Hepatocyte (in vitro differentiated cells): ENCODE data around the gene GRID1. TPM values are rescaled to one million over a fixed set of nuclear protein-coding genes. Genes with fewer than 3 reads are reported as not detected.
A peak's percentile ranks its signal among the peaks of the same experiment; 100 is the strongest.

Experiments used
- DNase-seq: peaks from one replicate; pipeline ENCODE4 v3.0.0-alpha.2; 2016; ENCODE audit warnings: low spot score
- H2AFZ ChIP-seq: fragments of 200-600 bp; sonication (generic); 2 replicates; pipeline ENCODE4 v1.6.0; 2016; ENCODE audit warnings: antibody characterized with exemption, mild to moderate bottlenecking
- H3K27ac ChIP-seq: fragments of 200-600 bp; sonication (generic); 2 replicates; pipeline ENCODE4 v1.5.1; 2016; ENCODE audit warnings: mild to moderate bottlenecking
- H3K27me3 ChIP-seq: fragments of 200-600 bp; sonication (generic); 2 replicates; pipeline ENCODE4 v1.6.1; 2016
- H3K36me3 ChIP-seq: fragments of 200-600 bp; sonication (generic); replicated peaks from 2 replicates; pipeline ENCODE4 v1.5.1; 2016; ENCODE audit warnings: low read depth; ENCODE audit not compliant: insufficient read depth
- H3K4me1 ChIP-seq: fragments of 200-600 bp; sonication (generic); 2 replicates; pipeline ENCODE4 v1.5.1; 2016; ENCODE audit warnings: mild to moderate bottlenecking, moderate library complexity; ENCODE audit not compliant: insufficient read depth
- H3K4me2 ChIP-seq: fragments of 200-600 bp; sonication (generic); 2 replicates; pipeline ENCODE4 v1.6.0; 2016
- H3K4me3 ChIP-seq: fragments of 200-600 bp; sonication (generic); 2 replicates; pipeline ENCODE4 v1.5.1; 2016; ENCODE audit warnings: mild to moderate bottlenecking
- H3K79me2 ChIP-seq: fragments of 200-600 bp; sonication (generic); 2 replicates; pipeline ENCODE4 v1.6.0; 2017; ENCODE audit warnings: mild to moderate bottlenecking
- H3K9me2 ChIP-seq: fragments of 200-600 bp; sonication (generic); replicated peaks from 2 replicates; pipeline ENCODE4 v1.6.0; 2017; ENCODE audit warnings: mild to moderate bottlenecking; ENCODE audit not compliant: insufficient read depth
- H3K9me3 ChIP-seq: fragments of 200-600 bp; sonication (generic); 2 replicates; pipeline ENCODE4 v1.5.1; 2016; ENCODE audit warnings: low read depth, mild to moderate bottlenecking
- H4K20me1 ChIP-seq: fragments of 200-600 bp; sonication (generic); 2 replicates; pipeline ENCODE4 v1.6.0; 2016; ENCODE audit warnings: mild to moderate bottlenecking; ENCODE audit not compliant: insufficient read depth, poor library complexity, severe bottlenecking
- CTCF ChIP-seq: fragments of 200-600 bp; sonication (generic); IDR thresholded peaks from 2 replicates; pipeline ENCODE4 v1.5.1; 2016; ENCODE audit warnings: antibody characterized with exemption, mild to moderate bottlenecking; ENCODE audit not compliant: poor library complexity
- EZH2 ChIP-seq: fragments of 200-600 bp; sonication (generic); IDR thresholded peaks from 2 replicates; pipeline ENCODE4 v1.6.1; 2016; ENCODE audit warnings: antibody characterized with exemption, mild to moderate bottlenecking, borderline replicate concordance
- EZH2phosphoT487 ChIP-seq: fragments of 200-600 bp; sonication (generic); IDR thresholded peaks from one replicate; pipeline ENCODE4 v1.6.1; 2018; ENCODE audit warnings: antibody characterized with exemption, mild to moderate bottlenecking, low read depth, moderate library complexity; ENCODE audit not compliant: unreplicated experiment, severe bottlenecking
- WGBS: methylation state at CpG from one replicate; pipeline ENCODE4 v1.1.6; 2016; ENCODE audit warnings: low lambda C conversion rate; ENCODE audit errors: missing lambda C conversion rate; 5-methylcytosine and 5-hydroxymethylcytosine counted together
- polyA plus RNA-seq: library from polyadenylated mRNA; unstranded; fragments of >200 nt; fragmentation: Nextera tagmentation; extraction: Ambion mirVana; gene quantifications from 2 replicates; pipeline ENCODE4 v1.2.1, GENCODE V29; 2016
- total RNA-seq: library from RNA; depleted of rRNA; stranded (reverse); fragments of >200 nt; gene quantifications from 2 replicates; pipeline ENCODE4 v1.2.3, GENCODE V29; 2014

The GRID1 gene
- total and polyA plus RNA-seq, 2 experiments from 2014 or later, result 0.07 to 0.37 TPM

GRCh38 chr10:86402283-86402941 is 35.8 kb upstream of the GRID1 start:
- Histone ChIP-seq H2AFZ (no peak overlapping the region), H3K36me3 (no peaks in the 10 kb centered on the region), H3K79me2 (no peaks in the 10 kb centered on the region), H3K9me2 (no peaks in the 10 kb centered on the region), H3K4me2 (peak overlapping the region; percentile 95), H3K4me3 (no peak overlapping the region), H4K20me1 (no peaks in the 10 kb centered on the region), H3K27me3 (peaks cover 26% of the 10 kb centered on the region), H3K4me1 (peaks cover 18% of the 10 kb centered on the region), H3K9me3 (no peaks in the 10 kb centered on the region), H3K27ac (no peak overlapping the region)
- no peak for DNase-seq
- 22% methylated on average over 18 of the region's 18 CpGs for WGBS
- TF ChIP-seq EZH2phosphoT487, result no peak
- TF ChIP-seq CTCF, result no peak
- no peak for TF ChIP-seq EZH2

GRCh38 chr10:86401588-86402282 is 35.1 kb upstream of the GRID1 start:
- Histone ChIP-seq H2AFZ (peak overlapping the region; percentile 74), H3K4me3 (peak overlapping the region; percentile 54), H3K27me3 (peaks cover 33% of the 10 kb centered on the region), H4K20me1 (no peaks in the 10 kb centered on the region), H3K9me3 (no peaks in the 10 kb centered on the region), H3K9me2 (no peaks in the 10 kb centered on the region), H3K4me1 (peaks cover 18% of the 10 kb centered on the region), H3K36me3 (no peaks in the 10 kb centered on the region), H3K79me2 (no peaks in the 10 kb centered on the region), H3K4me2 (peak overlapping the region; percentile 95), H3K27ac (peak overlapping the region; percentile 89)
- TF ChIP-seq CTCF (no peak), EZH2 (no peak), EZH2phosphoT487 (no peak)
- peak; percentile 27 for DNase-seq
- WGBS, result 10% methylated on average over 26 of the region's 27 CpGs

- TF ChIP-seq EZH2 (peak; percentile 27), EZH2phosphoT487 (no peak), CTCF (peak; percentile 19)
- H3K79me2 ChIP-seq, result no peaks in the 10 kb centered on the region
- H2AFZ ChIP-seq, result peak overlapping the region; percentile 74
- 3% methylated on average over 55 of the region's 76 CpGs for WGBS
- peaks cover 37% of the 10 kb centered on the region for H3K27me3 ChIP-seq
- no peaks in the 10 kb centered on the region for H3K9me3 ChIP-seq
- H3K9me2 ChIP-seq, result no peaks in the 10 kb centered on the region
- no peaks in the 10 kb centered on the region for H3K36me3 ChIP-seq
- peak overlapping the region; percentile 54 for H3K4me3 ChIP-seq
- peak overlapping the region; percentile 89 for H3K27ac ChIP-seq
- H3K4me1 ChIP-seq, result peaks cover 18% of the 10 kb centered on the region
- H4K20me1 ChIP-seq, result no peaks in the 10 kb centered on the region
- peak overlapping the region; percentile 95 for H3K4me2 ChIP-seq
- DNase-seq, result peak; percentile 74
Observed at GRCh38 chr10:86400705-86401587, 34.4 kb upstream of the GRID1 start.
